ENCODE measurements around the gene EFNA5.

EFNA5 gene

GRCh38 chr5:107548477-107548876 lies 122.3 kb downstream of the EFNA5 start:
- in situ Hi-C loops (cut with HindIII; ENCODE audit: low sequenced_read_pairs) = no loop called here

GRCh38 chr5:107546719-107547118 lies 124.0 kb downstream of the EFNA5 start:
- in situ Hi-C loops (cut with HindIII; ENCODE audit: low sequenced_read_pairs) = no loop called here

- in situ Hi-C loops (cut with HindIII; ENCODE audit: low sequenced_read_pairs) = no loop called here
Observed at GRCh38 chr5:107545486-107545885, 125.3 kb downstream of the EFNA5 start.

GRCh38 chr5:107544967-107545366 lies 125.8 kb downstream of the EFNA5 start:
- in situ Hi-C loops (cut with HindIII; ENCODE audit: low sequenced_read_pairs) = no loop called here

GRCh38 chr5:107544476-107544875 lies 126.3 kb downstream of the EFNA5 start:
- in situ Hi-C loops (cut with HindIII; ENCODE audit: low sequenced_read_pairs) = no loop called here

- in situ Hi-C loops (cut with HindIII; ENCODE audit: low sequenced_read_pairs) = no loop called here
Observed at GRCh38 chr5:107543868-107544267, 126.9 kb downstream of the EFNA5 start.

GRCh38 chr5:107542831-107543231 lies 127.9 kb downstream of the EFNA5 start:
- in situ Hi-C loops (cut with HindIII; ENCODE audit: low sequenced_read_pairs) = no loop called here

- in situ Hi-C loops (cut with HindIII; ENCODE audit: low sequenced_read_pairs) = no loop called here
Observed at GRCh38 chr5:107542428-107542827, 128.3 kb downstream of the EFNA5 start.

- in situ Hi-C loops (cut with HindIII; ENCODE audit: low sequenced_read_pairs) = no loop called here
Observed at GRCh38 chr5:107541400-107541799, 129.3 kb downstream of the EFNA5 start.

GRCh38 chr5:107539726-107540330 lies 130.9 kb downstream of the EFNA5 start:
- in situ Hi-C loops (cut with HindIII; ENCODE audit: low sequenced_read_pairs) = no loop called here

GRCh38 chr5:107538805-107539445 lies 131.8 kb downstream of the EFNA5 start:
- in situ Hi-C loops (cut with HindIII; ENCODE audit: low sequenced_read_pairs) = no loop called here

- in situ Hi-C loops (cut with HindIII; ENCODE audit: low sequenced_read_pairs) = no loop called here
Observed at GRCh38 chr5:107538331-107538730, 132.4 kb downstream of the EFNA5 start.

GRCh38 chr5:107535849-107536248 lies 134.9 kb downstream of the EFNA5 start:
- in situ Hi-C loops (cut with HindIII; ENCODE audit: low sequenced_read_pairs) = no loop called here

GRCh38 chr5:107533910-107534876 lies 136.5 kb downstream of the EFNA5 start:
- in situ Hi-C loops (cut with HindIII; ENCODE audit: low sequenced_read_pairs) = no loop called here

- in situ Hi-C loops (cut with HindIII; ENCODE audit: low sequenced_read_pairs) = no loop called here
Observed at GRCh38 chr5:107532916-107533315, 137.8 kb downstream of the EFNA5 start.

GRCh38 chr5:107532169-107532878 lies 138.4 kb downstream of the EFNA5 start:
- in situ Hi-C loops (cut with HindIII; ENCODE audit: low sequenced_read_pairs) = no loop called here

GRCh38 chr5:107531308-107531707 lies 139.4 kb downstream of the EFNA5 start:
- in situ Hi-C loops (cut with HindIII; ENCODE audit: low sequenced_read_pairs) = no loop called here

- in situ Hi-C loops (cut with HindIII; ENCODE audit: low sequenced_read_pairs) = no loop called here
Observed at GRCh38 chr5:107529618-107530017, 141.1 kb downstream of the EFNA5 start.

- in situ Hi-C loops (cut with HindIII; ENCODE audit: low sequenced_read_pairs) = no loop called here
Observed at GRCh38 chr5:107526270-107526937, 144.3 kb downstream of the EFNA5 start.

GRCh38 chr5:107524111-107524510 lies 146.6 kb downstream of the EFNA5 start:
- in situ Hi-C loops (cut with HindIII; ENCODE audit: low sequenced_read_pairs) = no loop called here
